ENCODE measurements around the gene G6PC3. TPM values are rescaled to one million over a fixed set of nuclear protein-coding genes. Genes with fewer than 3 reads are reported as not detected.

G6PC3 gene
- polyA plus RNA-seq, 2 of the 4 experiments (the other 2 are of a cell fraction): 104 to 130 TPM

DNA sequence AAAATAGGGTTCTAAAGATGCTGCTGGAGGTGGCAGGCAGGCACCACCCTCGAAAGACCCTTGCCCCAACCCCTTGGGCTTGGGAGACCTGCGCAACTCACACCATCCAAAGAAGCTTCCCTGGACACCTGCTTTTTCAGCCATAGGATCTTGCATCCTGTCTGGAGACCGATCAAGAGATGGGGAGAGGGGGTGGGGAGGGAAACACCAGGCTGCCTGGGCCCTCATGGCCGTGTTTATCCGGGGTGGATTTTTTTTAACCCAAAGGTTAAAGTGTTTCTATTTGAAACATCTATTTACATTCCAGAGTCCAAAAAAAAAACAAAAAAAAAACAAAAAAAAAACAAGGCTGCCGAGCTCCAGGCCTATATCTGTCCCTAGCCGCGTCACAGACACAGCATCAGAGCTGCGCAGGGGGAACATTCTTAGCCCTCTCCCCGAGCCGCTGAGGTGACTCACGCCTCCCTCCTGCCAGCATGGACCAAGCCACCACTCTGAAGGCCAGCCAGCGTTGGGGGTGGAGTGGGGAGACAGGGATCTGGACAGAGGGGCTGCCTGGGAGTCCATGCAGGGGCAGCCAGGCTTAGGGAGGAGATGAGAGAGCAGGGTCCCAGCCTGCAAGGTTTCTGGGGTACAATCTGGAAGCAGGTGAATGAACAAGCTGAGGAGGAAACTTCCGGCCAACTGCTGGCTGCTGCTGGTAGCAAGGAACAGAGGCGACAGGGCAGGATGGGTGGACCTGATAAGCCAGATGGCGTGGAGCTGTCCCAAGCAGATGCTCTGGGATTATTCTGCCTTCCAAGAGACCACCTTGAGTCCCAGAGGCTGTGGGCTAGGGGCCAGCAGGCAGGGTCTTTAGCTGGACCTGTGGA, 38.1 kb downstream of the G6PC3 start (continued):
- TF ChIP-seq, protein P1, sequence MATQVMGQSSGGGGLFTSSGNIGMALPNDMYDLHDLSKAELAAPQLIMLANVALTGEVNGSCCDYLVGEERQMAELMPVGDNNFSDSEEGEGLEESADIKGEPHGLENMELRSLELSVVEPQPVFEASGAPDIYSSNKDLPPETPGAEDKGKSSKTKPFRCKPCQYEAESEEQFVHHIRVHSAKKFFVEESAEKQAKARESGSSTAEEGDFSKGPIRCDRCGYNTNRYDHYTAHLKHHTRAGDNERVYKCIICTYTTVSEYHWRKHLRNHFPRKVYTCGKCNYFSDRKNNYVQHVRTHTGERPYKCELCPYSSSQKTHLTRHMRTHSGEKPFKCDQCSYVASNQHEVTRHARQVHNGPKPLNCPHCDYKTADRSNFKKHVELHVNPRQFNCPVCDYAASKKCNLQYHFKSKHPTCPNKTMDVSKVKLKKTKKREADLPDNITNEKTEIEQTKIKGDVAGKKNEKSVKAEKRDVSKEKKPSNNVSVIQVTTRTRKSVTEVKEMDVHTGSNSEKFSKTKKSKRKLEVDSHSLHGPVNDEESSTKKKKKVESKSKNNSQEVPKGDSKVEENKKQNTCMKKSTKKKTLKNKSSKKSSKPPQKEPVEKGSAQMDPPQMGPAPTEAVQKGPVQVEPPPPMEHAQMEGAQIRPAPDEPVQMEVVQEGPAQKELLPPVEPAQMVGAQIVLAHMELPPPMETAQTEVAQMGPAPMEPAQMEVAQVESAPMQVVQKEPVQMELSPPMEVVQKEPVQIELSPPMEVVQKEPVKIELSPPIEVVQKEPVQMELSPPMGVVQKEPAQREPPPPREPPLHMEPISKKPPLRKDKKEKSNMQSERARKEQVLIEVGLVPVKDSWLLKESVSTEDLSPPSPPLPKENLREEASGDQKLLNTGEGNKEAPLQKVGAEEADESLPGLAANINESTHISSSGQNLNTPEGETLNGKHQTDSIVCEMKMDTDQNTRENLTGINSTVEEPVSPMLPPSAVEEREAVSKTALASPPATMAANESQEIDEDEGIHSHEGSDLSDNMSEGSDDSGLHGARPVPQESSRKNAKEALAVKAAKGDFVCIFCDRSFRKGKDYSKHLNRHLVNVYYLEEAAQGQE (IDR thresholded peaks at IDR 0.05): no peak
- TF ChIP-seq, protein P2, sequence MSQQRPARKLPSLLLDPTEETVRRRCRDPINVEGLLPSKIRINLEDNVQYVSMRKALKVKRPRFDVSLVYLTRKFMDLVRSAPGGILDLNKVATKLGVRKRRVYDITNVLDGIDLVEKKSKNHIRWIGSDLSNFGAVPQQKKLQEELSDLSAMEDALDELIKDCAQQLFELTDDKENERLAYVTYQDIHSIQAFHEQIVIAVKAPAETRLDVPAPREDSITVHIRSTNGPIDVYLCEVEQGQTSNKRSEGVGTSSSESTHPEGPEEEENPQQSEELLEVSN (IDR thresholded peaks at IDR 0.05; ENCODE audit: borderline replicate concordance, low read depth): no peak
- TF ChIP-seq EP300 (IDR thresholded peaks at IDR 0.05) (peak; percentile 12 to 34; a peak in 1 of 5 replicates), ZNF302 (CRISPR knock-in tag; IDR thresholded peaks at IDR 0.05) (no peak), SMC3 (IDR thresholded peaks at IDR 0.05) (no peak), CHD4 (IDR thresholded peaks at IDR 0.05; ENCODE audit: borderline replicate concordance) (no peak), RCOR1 (IDR thresholded peaks at IDR 0.05; ENCODE audit: low read depth, low read length) (no peak), RAD21 (conservative IDR thresholded peaks at IDR 0.05 in 1 of 2, IDR thresholded peaks at IDR 0.05 in 1 of 2) (no peak)

DNA sequence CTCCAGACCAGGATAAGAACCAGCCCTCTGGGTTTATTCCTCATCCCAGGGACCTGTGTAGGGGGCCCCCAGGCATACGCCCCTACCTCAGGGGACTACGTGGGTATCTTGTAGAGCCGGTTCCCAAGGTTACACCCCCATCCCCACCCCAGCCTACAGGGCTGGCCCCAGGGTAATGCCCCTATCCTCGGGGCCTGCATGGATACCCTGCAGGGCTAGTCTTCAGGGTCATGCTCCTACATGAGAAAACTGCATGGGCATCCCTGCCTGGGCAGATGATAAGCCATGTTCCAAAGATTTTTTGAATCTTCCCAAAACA, 38.7 kb downstream of the G6PC3 start:
- ChIA-PET POLR2A (interaction anchor here (1.0 to 6.8 kb wide), 5 partner anchors 13 to 77 kb away, joined by 4 to 50 read pairs (median 8); partner anchors contain the start of genes HDAC5 and TMUB2), CTCF (interaction anchor here (1.4 to 39.6 kb wide), 3 partner anchors 2 to 59 kb away, joined by 5 to 1202 read pairs (median 1202); partner anchors contain the start of gene HDAC5)
- 66% methylated on average over 4 of the region's 4 CpGs for WGBS (ENCODE audit: missing lambda C conversion rate)
- Histone ChIP-seq H3K4me1 (peaks cover 59% of the 10 kb centered on the region), H3K4me2 (peak overlapping the region; percentile 71), H3K9me3 (no peaks in the 10 kb centered on the region), H3K4me3 (no peak overlapping the region), H3K27ac (peak overlapping the region; percentile 65 to 86)
- FAIRE-seq (no peak), ATAC-seq (no peak; a peak in 1 of 6 replicates), DNase-seq (ENCODE audit: low read depth in 1 of 2, low spot score in 1 of 2) (no peak)
- TF ChIP-seq MAZ (IDR thresholded peaks at IDR 0.05; ENCODE audit: borderline replicate concordance, low read depth, low read length) (no peak), EHF (CRISPR knock-in tag; IDR thresholded peaks at IDR 0.05) (no peak), HEYL (CRISPR knock-in tag; IDR thresholded peaks at IDR 0.05) (no peak), RCOR1 (IDR thresholded peaks at IDR 0.05; ENCODE audit: low read depth, low read length) (no peak), CBX2 (IDR thresholded peaks at IDR 0.05; ENCODE audit: borderline replicate concordance, low read depth) (no peak), HOXB5 (CRISPR knock-in tag; IDR thresholded peaks at IDR 0.05) (no peak), BHLHE40 (IDR thresholded peaks at IDR 0.05; ENCODE audit: low read depth, low read length) (no peak), EHMT2 (IDR thresholded peaks at IDR 0.05; ENCODE audit: low read depth) (no peak), CEBPB (IDR thresholded peaks at IDR 0.05) (no peak), MAFK (IDR thresholded peaks at IDR 0.05; ENCODE audit: partially characterized antibody) (no peak), JUNB (IDR thresholded peaks at IDR 0.05) (no peak)
- TF ChIP-seq, protein P2 (IDR thresholded peaks at IDR 0.05; ENCODE audit: borderline replicate concordance, low read depth): no peak
- TF ChIP-seq, protein P3, sequence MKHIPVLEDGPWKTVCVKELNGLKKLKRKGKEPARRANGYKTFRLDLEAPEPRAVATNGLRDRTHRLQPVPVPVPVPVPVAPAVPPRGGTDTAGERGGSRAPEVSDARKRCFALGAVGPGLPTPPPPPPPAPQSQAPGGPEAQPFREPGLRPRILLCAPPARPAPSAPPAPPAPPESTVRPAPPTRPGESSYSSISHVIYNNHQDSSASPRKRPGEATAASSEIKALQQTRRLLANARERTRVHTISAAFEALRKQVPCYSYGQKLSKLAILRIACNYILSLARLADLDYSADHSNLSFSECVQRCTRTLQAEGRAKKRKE (CRISPR knock-in tag; IDR thresholded peaks at IDR 0.05; ENCODE audit: low read depth): no peak
- TF ChIP-seq, protein P1 (IDR thresholded peaks at IDR 0.05): no peak
- TF ChIP-seq, protein P4, sequence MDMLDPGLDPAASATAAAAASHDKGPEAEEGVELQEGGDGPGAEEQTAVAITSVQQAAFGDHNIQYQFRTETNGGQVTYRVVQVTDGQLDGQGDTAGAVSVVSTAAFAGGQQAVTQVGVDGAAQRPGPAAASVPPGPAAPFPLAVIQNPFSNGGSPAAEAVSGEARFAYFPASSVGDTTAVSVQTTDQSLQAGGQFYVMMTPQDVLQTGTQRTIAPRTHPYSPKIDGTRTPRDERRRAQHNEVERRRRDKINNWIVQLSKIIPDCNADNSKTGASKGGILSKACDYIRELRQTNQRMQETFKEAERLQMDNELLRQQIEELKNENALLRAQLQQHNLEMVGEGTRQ (IDR thresholded peaks at IDR 0.05): no peak
- TF ChIP-seq, protein P5, sequence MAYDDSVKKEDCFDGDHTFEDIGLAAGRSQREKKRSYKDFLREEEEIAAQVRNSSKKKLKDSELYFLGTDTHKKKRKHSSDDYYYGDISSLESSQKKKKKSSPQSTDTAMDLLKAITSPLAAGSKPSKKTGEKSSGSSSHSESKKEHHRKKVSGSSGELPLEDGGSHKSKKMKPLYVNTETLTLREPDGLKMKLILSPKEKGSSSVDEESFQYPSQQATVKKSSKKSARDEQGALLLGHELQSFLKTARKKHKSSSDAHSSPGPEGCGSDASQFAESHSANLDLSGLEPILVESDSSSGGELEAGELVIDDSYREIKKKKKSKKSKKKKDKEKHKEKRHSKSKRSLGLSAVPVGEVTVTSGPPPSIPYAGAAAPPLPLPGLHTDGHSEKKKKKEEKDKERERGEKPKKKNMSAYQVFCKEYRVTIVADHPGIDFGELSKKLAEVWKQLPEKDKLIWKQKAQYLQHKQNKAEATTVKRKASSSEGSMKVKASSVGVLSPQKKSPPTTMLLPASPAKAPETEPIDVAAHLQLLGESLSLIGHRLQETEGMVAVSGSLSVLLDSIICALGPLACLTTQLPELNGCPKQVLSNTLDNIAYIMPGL (CRISPR knock-in tag; IDR thresholded peaks at IDR 0.05; ENCODE audit: borderline replicate concordance): no peak
- TF ChIP-seq, protein P6, sequence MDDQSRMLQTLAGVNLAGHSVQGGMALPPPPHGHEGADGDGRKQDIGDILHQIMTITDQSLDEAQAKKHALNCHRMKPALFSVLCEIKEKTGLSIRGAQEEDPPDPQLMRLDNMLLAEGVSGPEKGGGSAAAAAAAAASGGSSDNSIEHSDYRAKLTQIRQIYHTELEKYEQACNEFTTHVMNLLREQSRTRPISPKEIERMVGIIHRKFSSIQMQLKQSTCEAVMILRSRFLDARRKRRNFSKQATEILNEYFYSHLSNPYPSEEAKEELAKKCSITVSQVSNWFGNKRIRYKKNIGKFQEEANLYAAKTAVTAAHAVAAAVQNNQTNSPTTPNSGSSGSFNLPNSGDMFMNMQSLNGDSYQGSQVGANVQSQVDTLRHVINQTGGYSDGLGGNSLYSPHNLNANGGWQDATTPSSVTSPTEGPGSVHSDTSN (IDR thresholded peaks at IDR 0.05): no peak

All from A549 (cell line).